NCI-H2081 treated with DMSO at 0.1 percent for 48 hours (cell line): ENCODE results near the gene PHLDB2.

Source experiments
- DNase-seq: peaks from one replicate; lab custom pipeline; 2025; lab: John Stamatoyannopoulos, UW

PHLDB2 gene

GRCh38 chr3:111965484-111965883 lies 106.4 kb downstream of the PHLDB2 start:
- no peak for DNase-seq

- no peak for DNase-seq
Measured at GRCh38 chr3:111967068-111967467, 108.0 kb downstream of the PHLDB2 start.

GRCh38 chr3:111967651-111968274 lies 108.7 kb downstream of the PHLDB2 start:
- peak; percentile 65 for DNase-seq

GRCh38 chr3:111968319-111969054 lies 109.4 kb downstream of the PHLDB2 start:
- peak; percentile 80 for DNase-seq

GRCh38 chr3:111970376-111970775 lies 111.3 kb downstream of the PHLDB2 start:
- no peak for DNase-seq

- DNase-seq, result no peak
Measured at GRCh38 chr3:111971533-111972130, 112.6 kb downstream of the PHLDB2 start.

- DNase-seq, result no peak
Measured at GRCh38 chr3:111972891-111973290, 113.8 kb downstream of the PHLDB2 start.

GRCh38 chr3:111975131-111975530 lies 116.1 kb downstream of the PHLDB2 start:
- no peak for DNase-seq

GRCh38 chr3:111976254-111976653 lies 117.2 kb downstream of the PHLDB2 start:
- no peak for DNase-seq

GRCh38 chr3:111978583-111979433 lies 119.7 kb downstream of the PHLDB2 start, which contains the start of gene ABHD10:
Gene ABHD10, plus strand, starts transcription at chr3:111979026. Its CDS starts 36 bp downstream, at chr3:111979062.
- DNase-seq, result peak; percentile 97

- DNase-seq, result no peak
Measured at GRCh38 chr3:111979434-111980038, 120.5 kb downstream of the PHLDB2 start.

GRCh38 chr3:111980716-111981456 lies 121.8 kb downstream of the PHLDB2 start:
- DNase-seq, result no peak

GRCh38 chr3:111981457-111981763 lies 122.3 kb downstream of the PHLDB2 start:
- no peak for DNase-seq

- DNase-seq, result no peak
Measured at GRCh38 chr3:111984636-111985298, 125.7 kb downstream of the PHLDB2 start.

- DNase-seq, result no peak
Measured at GRCh38 chr3:111986800-111987199, 127.7 kb downstream of the PHLDB2 start.

- DNase-seq, result peak; percentile 34
Measured at GRCh38 chr3:111989061-111989678, 130.1 kb downstream of the PHLDB2 start.

- DNase-seq, result no peak
Measured at GRCh38 chr3:111993038-111993437, 134.0 kb downstream of the PHLDB2 start.

- DNase-seq, result no peak
Measured at GRCh38 chr3:111998636-111999483, 139.8 kb downstream of the PHLDB2 start, which contains the start of gene TAGLN3. Gene TAGLN3, plus strand, starts transcription at chr3:111998922. Its CDS starts 501 bp downstream, at chr3:111999423.
